MV-4-11 (cell line): ENCODE data around the gene NLGN4X.

Source experiments
- DNase-seq: peaks from one replicate; lab custom pipeline; 2025; lab: John Stamatoyannopoulos, UW

The NLGN4X gene

DNA sequence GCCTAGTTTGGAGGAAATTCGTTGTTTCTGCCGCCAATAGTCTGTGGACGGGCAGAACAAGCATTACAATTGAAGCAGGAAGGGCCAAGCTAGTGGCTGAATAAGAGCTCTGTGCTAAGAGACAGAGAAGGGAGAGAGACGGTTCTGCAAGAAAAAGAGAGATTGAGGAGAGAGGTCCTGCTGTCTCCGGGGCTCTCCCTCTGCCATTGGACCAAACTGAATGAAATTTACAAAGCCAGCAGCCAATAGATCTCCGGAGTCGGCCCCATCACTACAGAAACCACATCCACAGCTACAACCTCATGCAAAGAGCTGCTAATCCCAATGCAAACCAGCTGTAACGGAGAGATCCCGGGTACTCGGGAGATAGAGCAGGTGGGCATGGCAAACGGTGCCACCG is at the start of gene NLGN4X:
Gene NLGN4X (minus strand): TSS at position 148 of the 400 bp plus-strand sequence. CDS start 77,401 bp downstream, outside the sequence.
- DNase-seq = no peak

DNA sequence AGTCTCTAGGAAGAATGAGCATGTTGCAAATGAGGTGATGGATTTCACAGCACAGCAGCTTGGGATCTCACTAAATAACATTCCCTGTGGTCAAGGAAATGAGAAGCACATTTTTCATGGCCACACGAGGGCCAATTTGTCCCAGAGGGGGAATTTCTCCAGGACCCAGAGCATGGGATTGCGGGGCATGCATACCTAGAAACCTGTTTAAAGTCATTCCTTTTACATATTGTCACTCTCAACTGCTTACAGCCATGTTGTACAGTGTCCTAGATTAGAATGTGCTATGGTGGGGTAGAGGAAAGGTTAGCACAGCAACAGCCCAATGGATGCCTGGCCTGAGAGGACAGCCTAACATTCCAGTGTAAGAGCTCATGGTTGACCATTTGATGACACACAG is 37.4 kb upstream of the NLGN4X start:
- DNase-seq = no peak

DNA sequence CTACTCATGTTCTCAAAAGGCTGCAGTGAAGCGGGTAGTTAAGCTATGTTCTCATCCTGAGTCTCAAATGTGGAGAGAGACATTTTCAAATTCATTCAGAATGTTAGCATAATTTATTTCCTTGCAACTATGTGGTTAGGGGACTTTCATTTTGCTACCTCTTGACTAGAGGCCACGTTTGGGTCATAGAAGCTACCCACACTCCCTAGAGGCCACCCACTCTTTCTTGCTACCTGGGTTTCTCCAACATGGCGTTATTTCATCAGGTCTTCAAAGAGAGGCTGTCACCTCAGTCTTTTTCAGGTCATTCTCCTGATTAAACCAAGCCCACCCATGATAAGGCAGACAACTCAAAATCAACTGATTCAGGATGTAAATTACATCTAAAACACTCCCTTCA is 34.3 kb upstream of the NLGN4X start:
- no peak for DNase-seq

DNA sequence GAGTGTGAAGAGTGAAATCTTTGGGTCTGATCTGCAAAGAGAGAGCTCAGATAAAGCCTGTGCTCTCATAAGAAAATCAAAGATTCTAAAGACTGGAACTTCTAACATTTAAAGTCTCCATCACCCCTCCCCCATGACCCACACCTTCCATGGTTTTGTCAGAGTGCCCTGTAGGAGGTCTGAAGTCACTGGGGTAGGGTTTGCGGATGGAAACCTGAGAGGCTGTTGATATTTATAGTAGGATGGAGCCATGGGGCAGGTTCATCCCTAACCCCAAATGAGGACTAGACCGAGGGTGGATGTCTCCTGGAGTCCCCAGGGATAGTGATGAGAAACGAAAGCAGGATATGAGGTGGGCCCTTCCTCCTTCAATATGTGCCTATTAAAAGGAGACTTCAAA is 28.4 kb upstream of the NLGN4X start:
- no peak for DNase-seq

DNA sequence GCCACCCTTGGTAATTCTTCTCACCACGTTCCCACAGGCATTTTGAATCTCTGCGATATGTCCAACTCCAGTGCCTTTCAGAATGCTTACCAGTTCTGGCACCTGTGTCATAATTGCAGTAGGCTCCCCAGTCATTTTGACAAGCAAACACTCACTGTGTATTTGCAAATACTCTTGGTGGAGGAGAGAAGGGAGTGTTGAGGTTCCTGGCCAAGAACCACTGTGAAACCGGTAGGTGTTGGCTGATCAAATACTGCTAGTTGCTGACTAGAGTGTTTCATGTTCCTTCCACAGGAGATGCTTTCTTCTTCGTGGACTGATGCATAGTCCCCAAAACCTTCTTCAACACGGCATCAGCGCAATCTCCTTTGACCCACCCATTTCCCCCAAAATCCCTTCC is 16.0 kb upstream of the NLGN4X start:
- DNase-seq = no peak

DNA sequence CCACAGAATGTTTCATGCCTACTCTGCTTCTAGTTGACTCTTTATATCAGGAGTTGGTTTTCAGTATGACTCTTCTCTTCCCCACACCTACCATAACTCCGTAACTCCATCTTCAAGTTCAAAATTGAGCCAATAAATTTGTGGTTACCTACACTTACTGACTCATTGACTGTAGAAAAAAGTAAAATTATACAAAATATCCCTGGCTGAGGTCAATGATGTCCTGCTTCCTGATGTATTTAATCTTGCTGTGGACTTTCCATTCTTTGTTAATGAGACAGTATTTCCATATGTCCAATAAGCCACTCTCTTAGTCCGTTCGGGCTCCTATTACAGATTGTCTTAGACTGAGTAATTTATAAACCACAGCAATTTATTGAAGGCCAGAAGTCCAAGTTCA is 9.9 kb upstream of the NLGN4X start:
- DNase-seq = no peak

DNA sequence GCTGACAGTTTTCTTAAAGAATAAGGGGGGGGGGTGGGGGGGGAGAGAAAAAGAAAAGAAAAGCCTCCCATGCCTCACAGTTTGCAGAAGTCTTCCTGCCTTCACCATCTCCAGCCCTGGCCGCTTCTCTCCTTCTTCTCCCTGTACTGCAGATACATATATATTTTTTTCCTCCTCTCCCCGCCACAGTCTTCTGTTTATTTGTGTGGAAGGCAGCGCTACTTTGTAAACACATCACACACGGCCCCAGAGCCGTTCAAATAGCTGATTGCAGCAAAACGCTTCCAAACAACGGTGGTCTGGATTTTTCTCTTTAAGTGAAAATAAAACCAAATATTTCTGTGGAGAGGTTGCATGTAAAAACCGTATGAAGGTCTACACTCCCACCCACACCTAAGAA is 732 bp downstream of the NLGN4X start:
- no peak for DNase-seq

DNA sequence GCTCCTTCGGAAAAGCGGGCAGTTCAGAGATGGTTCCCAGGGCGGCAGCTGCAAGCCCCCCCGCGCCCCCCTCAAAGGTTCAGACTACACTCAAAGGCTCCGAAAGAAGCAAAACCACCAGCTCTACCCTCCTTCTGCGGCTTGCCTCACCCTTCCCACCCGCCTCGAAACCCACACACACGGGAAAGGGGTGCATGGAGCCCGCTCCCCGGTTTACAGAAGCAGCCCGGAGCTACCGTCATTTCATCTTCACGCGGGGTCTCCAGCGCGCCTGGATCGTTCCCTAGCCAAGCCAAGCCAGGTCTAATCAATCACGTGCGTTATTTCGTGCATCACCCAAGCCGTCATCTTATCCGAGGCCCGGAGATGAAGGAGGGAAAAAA is 1.2 kb downstream of the NLGN4X start:
- no peak for DNase-seq

DNA sequence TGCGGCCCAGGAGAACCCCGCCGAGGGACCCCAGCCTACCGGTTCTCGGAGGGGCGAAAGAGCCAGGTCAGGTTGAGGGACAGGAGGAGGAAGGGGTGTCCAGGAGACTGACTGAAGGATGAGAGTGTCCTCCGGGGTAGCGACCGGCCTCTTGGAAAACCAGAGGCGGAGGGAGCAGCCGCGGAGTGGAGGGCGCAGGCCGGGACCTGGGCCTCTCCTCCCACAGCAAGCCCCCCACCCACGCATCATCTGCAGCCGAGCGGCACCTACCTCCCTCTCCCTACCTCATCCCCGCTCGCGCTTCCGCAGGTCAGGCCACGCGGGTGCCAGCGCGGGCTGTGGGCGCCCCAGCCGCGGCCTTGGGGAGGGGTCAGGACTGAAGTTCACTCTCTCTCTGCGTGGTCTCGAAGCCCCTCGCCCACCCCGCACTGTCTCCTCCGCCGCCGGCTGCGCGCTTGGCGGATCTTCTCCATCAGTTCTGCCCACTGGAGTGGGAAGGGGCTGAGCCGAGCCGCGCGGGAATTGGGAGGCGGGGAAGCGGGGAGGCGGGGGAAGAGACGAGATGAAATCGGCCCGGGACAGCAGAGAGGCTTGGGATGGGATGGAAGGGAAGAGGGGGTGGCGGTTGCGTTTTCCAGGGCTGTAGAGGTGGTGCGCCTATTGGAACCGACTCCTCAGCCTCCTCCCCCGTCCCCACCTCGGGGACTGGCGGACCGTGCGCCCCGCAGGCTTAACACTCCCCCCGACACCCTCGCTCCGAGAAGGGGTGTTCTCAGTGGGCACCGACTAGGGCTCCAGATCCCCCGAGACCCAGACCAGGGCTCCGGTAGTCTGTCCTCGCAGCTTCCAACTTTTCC is 1.8 kb downstream of the NLGN4X start:
- no peak for DNase-seq

DNA sequence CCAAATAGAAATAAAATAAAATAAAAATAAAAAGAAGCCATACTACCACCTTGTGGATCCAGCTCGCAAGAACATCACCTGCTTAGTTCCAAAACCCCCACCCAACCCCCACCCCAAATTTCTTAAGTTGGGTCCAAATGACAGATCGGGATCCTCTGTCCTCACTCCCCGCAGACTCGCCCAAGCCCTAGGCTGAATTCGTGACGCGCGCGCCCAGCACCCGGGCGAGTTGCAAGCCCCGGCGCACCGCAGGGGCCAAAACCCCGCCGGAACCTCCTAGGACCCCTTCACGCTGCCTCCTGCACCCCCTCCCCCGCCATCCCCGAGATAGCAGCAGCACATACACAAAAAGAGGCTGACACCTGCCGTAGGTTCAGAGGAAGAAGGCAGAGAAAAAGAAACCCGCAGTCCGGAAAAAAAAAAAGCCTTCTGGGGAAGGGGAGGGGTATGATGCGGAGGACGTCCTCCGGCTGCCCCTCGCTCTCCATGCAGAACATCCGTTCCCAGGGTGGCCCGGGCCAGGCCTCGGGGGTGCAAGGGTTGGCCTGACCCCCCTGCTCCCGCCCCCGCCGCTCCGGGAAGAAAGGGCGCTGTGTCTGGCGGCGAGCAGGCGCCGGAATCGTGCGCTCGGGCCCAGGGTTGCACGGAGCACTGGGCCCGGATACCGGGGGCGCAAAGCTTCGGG is 2.6 kb downstream of the NLGN4X start:
- no peak for DNase-seq

DNA sequence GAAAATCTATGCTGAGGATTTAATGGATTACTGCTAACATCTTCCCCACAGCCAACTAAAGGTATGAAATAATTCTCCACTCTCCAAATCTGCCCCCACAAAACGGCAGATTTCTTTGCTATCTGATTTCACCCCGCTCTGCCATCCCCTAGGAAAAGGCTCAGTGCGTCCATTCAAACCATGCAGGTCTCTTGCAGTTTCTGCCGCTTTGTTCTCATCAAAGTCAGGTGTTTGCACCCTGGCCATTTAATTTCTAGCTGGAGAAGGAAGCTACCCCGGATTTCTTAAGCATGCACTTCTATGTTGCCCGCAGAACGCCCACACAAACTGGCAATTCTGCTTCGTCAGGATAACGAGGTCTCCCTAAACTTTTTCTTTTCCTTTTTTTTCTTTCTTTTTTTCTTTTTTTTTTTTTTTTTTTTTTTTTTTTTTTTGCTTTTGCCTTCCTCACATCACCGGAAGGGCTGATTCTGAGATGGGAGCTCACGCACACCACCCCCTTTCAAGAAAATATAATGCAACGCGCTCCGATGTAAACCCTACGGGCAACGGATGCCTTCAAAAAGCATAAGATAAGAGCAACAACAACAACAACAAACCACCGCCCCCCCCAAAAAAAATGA is 3.3 kb downstream of the NLGN4X start:
- no peak for DNase-seq

DNA sequence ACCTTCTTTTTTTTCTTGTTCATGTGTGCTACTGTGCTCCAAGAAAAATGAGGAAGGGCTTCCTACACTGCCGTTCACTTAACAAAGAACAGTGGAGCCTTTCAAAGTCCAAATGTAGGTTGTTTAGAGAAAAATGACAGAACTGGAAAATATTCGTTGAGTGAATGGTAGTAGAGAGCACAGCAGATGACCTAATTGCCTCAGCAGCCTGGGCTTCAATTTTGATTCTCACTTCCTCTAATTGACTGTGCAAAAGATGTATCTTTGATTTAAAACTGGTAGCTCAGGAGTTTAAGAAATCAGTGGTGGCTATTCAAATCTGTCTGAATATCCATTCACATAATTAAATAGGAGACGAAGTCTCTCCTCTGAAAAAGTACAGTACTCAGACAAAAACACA is 5.2 kb downstream of the NLGN4X start:
- DNase-seq = no peak

DNA sequence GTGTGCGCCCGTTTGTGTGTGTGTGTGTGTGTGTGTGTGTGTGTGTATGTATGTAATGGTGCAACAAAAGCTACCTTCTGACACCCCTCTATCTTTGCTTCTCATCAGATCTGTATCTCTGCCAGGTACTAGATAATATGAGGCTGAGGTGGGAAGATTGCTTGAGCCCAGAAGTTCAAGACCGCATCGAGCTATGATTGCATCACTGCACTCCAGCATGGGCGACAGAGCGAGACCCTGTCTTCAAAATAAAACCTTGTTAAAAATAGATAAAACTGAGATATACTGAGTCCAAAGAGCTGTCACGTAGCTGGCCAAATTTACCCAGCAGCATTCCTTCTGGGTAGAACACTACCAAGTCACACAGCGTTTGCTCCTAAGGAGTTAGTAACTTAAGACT is 18.4 kb downstream of the NLGN4X start:
- DNase-seq = no peak

DNA sequence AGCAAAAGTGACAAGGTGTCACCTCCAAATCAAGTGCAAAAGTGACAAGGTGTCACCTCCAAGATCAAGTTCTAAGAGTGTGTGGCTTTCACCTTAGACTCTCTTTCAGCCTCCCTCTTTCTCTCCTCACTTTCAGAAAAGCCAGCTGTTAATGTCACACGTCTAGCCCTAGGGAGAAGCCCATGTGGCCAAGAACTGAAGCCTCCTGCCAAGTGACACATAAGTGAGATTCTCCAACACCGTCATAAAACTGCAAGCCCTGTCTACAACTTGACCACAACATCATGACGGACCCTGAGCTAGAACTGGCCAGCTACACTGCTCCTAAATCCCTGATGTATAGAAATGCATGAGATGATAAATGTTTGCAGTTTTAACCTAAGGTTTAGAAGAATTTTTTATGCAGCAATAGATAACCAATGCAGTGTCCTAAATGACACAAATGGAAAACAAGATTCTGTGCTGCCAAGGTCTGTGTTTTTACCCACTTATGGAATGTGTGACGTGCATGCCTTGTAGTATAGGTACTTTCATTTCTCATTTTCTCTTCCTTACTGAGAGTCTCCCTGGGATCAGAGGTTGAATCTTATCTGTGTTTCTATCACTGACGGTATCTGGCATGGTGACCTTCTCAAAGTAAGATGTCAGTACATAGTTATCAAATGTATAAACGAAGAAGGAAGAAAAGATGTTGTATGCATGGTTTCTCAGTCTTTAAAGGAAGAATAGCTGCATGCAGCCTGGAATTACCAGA is 25.0 kb downstream of the NLGN4X start:
- DNase-seq = no peak

DNA sequence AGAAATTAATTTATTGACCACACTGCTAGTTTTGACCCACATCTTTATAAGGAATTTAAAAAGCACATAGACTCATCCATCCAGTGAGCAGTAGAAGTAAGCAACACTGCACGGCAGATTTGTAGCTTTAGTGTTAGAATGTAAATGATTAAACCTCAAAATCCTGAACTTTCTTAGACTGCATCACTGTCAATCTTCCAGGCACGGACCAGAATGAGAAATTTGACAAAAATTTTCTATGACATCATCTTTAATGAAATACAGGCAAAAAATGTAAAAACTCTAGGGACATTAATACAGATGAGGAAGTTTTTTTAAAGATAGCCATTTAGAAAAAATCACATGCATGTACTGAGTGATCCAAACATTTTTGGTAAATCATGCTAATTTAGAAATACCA is 29.2 kb downstream of the NLGN4X start:
- DNase-seq = no peak

DNA sequence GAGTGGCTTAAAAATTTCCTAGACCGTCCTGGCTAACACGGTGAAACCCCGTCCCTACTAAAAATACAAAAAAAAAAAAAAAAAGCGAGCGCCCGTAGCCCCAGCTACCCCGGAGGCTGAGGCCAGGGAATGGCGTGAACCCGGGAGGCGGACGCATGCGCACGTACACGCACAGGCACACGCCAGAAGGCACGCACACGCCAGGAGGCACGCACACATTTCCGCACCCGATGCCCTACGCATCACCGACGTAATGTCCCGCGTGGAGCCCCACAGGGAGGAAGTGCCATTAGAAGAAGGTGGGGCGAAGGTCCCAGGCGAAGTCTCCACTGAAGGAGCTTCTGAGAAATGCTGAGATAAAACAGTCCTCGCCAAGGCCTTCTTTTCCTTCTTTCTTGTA is 41.4 kb downstream of the NLGN4X start:
- DNase-seq = no peak

DNA sequence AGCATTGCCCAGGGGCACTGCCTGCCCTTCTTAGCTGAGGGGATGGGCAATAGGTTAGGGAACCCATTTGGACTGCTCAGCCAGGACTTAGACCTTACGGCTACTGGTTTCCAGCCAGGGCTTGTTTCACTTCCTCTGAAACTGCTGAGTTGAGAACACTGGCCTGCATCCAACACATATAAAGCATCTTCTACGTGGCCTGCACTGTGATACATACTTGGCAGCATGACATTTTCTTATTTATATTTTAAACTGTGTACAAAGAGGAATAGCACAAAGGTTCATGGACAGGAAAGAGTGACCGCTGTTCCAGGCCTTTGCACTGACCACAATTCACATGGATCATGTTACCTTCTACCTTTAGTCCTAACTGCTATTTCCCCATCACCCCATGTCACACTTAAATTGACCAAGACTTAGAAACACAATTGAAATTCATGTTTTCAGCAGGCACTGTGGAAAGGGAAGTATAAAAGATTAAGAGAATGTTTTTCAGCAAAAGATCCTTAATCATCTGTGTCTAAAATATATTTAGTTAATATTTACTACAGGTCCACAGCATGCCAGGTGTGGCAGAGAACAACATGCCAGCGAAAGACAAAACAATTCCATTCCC is 43.7 kb downstream of the NLGN4X start:
- DNase-seq = peak; percentile 46

DNA sequence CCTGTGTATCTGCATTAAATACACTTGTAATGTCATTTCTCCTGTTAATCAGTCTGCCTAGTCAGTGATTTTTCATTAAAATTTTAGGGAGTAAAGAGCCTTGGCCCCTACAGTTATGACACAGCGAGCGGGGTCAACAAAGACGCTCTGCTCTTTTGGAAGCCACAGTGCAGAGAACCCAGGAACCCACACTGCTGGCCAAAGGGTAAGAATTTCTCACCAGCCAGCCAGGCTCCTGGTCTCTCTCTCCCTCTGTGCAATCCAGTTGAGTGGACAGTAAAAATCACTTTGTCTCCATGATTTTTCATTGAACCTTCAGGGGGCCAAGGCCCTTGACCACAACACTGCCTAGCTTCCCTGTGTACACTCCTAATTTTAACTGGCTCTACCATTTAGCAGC is 52.8 kb downstream of the NLGN4X start:
- DNase-seq = no peak

DNA sequence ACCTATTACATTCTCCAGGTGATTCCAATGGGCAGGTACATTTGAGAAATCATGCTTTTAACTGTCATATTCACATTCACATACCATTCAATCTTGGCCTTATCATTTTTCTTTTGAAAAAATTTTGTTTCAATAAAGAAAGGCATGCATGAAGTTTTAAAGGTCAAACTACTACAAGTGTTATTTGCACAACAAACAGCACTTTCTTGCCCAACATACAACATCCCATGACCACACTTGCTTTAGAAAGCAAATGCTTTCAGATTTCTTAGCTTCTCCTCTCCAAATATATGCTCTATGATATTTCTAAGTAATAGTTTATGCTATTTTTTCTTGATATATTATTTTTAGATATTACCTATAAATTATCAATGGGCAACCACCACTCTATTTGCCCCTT is 58.2 kb downstream of the NLGN4X start:
- no peak for DNase-seq

DNA sequence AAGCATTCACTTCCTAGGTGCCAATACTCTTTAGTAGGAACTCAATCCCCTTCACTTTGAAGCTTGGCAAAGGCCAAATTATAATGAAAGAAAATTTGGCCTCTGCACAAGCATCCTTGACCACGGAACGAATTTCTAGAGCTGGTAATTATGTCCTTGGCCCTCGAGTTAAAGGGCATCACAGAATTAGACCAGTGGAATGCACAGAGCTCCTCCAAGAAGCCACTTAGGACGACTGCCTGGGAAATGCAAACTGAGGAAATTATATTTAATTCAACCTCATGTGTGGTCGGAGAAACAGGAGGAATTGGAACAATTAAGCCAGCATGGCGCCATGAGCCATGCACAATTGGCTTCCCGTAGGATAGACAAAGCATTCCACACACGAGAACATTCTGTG is 59.3 kb downstream of the NLGN4X start:
- DNase-seq = no peak

DNA sequence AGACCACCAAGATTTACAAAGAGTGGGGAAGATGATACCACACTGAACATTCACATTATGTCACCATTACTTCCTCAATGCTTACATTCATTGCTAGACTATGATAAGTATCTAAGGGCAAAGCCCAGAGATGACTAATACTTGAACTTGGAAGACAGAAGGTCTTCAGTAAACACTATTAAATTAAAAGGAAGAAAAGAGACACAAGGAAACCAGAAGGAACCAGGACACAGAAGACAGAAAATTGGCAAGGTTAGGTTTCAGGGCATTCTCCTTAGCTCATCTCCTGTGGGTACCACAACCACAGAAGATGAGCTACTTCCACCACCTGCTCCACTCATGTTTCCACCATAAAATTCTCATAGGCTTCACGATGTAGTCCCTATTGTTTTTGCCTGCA is 64.9 kb downstream of the NLGN4X start:
- DNase-seq = no peak

DNA sequence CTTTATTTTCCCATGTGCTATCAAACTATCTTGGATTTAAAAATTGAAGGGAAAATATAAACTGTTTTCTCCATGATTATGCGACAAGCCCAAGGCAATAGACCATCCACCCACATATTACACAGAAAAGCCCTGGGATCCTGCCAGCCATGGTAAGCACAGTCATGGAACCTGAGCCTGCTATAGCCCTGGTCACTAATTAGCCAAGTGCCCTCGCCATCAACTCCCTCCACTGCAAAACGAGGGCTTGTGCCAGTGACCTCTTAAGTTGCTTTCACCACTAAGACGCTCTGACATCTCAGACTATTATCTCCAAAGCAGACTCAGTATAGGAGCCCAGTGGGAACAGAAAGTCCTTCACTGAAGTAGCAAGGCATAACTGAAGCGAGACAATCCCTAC is 69.2 kb downstream of the NLGN4X start:
- no peak for DNase-seq
